OCI-LY7 (cell line): ENCODE data around the gene SHROOM3.

Source experiments
- CTCF ChIP-seq: fragments of 200-600 bp; sonication (generic); conservative IDR thresholded peaks from 2 replicates; pipeline ENCODE4 v1.5.1; 2014; ENCODE audit warnings: mild to moderate bottlenecking, antibody characterized with exemption, low read length, moderate library complexity, mixed read lengths
- EZH2phosphoT487 ChIP-seq: fragments of 200-600 bp; sonication (generic); IDR thresholded peaks from 2 replicates; pipeline ENCODE4 v1.6.1; 2018; ENCODE audit warnings: low read depth, borderline replicate concordance, mild to moderate bottlenecking, mixed run types, antibody characterized with exemption, low read length, moderate library complexity, mixed read lengths

- TF ChIP-seq CTCF (no peak), EZH2phosphoT487 (no peak)
Measured at GRCh38 chr4:76634220-76634619, 199.2 kb downstream of the SHROOM3 start.
